HG02981 (cell line): Measurements from ENCODE around the gene ECSCR.

ENCODE experiments used
- ATAC-seq: cut with Tn5 transposase; IDR thresholded peaks from one replicate; pipeline ENCODE4 v1.9.1; 2021; ENCODE audit warnings: mild to moderate bottlenecking, moderate library complexity; ENCODE audit not compliant: unreplicated experiment

Gene ECSCR

DNA sequence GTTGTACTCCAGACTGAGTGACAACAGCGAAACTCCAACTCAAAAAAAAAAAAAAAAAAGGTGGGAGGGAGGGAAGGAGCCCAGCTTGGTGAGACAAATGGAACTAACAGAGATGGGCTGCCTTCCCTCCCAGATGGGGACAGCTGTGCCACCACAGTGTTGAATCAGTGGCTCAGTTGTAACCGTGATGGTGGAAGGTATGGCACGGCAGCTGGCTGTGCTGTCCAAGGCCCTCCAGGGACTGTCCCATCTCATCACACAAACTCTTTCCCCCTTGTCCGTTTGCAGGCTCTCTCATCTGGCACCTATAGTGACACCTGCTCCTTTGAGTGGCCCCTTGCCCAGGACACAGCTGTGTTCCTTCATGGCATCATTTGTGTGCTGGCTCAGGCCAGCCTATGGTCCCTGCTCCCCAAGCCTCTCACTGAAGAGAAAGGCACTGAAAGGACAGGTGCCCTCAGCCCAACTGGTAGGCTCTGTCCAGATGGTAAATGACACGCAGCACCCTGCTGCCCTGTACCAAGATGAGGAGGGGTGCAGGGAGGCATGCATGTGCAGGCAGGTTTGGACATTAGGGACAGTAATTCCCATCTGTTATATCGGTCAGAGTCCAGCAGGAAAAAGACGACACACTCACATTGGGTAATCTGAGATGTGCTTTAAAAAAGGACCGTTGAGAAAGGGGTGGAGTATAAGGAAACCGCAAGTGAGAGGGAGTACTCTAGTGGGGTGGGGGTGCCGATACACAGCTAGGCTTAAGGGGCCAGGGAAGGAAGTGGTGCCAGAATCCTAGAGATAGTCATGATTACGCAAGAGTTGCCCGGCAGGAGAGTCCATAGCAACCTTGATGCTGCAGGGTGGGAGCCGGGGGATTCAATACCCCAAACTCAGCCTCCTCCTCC is 12.6 kb upstream of the ECSCR start:
- ATAC-seq: no peak

DNA sequence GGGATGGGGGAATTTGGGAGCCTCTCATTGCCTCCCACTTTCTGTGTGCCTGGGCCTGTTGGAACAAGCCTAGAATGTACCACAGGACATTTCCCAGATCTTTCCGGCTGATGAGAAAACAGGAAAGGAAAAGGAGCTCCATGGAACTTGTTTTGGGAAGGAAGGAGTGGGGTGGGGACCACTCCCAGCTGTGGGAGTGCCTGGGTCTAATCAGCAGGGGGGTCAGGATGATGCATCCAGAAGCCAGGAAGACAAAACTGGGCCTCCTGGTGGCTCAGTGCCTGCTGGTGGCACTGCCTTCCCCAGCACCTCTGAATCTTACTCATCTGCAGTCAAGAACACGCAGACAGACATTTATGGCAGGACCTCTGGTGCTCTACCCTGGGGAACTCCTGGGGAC is 11.0 kb upstream of the ECSCR start:
- ATAC-seq: no peak

DNA sequence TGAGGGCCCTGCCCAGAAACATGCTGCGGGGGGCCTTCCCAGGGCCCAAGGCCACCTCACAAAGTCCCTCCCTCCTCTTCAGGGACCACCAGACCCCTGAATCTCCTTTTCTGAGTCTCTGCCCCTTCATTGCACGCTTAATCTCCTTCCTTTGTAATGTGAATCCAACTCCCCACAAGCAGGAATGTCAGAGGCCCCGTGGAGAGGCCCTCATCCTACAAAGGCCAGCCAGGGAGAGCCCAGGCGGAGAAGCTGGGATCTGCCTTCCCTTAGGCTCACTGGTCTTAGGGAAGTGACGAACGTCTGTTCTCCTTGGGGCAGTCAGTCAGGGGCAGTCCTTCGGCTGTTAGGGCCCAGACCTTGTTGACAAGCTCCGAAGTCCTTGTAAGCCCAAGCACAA is 10.6 kb upstream of the ECSCR start:
- no peak for ATAC-seq

DNA sequence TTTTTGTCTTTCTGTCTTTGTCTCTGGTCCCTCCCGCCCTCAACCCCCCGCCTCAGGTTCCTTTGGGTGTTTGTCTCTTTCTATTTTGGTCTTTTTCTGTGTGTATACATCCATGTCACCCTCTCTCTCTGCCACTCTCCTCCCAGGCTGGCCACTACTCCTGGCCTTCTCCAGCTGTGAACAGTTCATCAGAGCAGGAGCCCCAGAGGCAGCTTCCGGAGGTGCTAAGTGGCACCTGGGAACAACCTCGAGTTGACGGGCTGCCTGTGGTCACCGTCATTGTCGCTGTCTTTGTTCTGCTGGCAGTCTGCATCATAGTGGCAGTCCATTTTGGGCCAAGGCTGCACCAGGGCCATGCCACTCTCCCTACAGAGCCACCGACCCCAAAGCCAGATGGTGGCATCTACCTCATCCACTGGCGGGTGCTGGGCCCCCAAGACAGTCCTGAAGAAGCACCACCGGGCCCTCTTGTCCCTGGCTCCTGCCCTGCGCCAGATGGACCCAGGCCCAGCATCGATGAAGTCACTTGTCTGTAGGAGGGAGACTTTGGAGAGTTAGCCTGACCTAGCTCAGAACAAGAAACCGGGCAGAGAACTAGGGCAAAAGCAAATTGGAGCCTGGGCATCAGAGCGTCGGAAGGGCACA is 10.0 kb upstream of the ECSCR start:
- ATAC-seq: no peak

DNA sequence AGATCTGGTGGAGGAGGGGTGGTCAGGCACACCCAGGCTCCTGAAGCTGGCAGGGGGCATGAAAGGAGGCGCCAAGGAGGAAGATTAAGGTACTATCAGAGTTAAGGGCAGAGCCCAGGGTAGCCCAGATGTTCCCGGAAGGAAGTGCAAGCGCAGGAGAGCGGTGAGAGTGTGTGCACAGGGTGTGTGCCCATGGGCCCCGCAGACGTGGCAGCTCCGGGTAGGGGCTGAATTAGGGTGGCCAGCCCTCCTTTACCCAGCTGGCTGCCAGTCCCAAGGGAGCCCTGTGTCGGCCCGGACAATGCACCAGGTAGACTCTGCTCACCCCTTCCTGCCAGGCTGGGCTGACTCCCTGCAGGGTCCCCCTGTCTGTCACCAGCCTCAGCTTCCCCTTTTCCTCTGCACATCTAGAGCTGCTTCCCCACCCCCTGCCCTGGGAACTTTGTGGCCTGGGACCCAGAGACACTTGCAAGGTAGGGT is 8.3 kb upstream of the ECSCR start, which contains the start of gene SMIM33:
Gene SMIM33 (plus strand): TSS at position 184 of the 480 bp plus-strand sequence. CDS start 118 bp downstream, at position 302.
- ATAC-seq: no peak

DNA sequence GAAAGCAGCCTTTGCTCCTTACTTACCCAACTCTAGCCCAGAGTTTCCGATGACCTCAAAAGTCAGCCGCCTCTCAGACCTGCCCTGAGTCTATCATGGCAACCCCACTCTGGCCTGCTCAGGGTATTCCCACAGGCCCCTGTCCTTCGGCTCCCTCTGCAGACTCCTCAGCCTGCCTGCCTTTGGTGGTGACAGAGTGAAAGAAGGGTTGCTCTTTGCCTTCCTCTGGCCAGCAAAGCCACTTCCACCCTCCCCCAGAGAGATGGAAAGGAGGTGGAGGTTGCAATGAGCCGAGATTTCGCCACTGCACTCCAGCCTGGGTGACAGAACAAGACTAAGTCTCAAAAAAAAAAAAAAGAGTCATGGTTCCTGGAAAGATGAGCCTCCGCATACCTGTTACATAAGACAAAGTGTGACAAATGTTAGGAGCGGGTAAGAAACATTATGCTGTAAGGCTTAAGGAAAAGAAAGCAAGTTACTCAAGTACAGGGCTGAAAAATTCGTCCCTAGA is 5.9 kb upstream of the ECSCR start:
- no peak for ATAC-seq

DNA sequence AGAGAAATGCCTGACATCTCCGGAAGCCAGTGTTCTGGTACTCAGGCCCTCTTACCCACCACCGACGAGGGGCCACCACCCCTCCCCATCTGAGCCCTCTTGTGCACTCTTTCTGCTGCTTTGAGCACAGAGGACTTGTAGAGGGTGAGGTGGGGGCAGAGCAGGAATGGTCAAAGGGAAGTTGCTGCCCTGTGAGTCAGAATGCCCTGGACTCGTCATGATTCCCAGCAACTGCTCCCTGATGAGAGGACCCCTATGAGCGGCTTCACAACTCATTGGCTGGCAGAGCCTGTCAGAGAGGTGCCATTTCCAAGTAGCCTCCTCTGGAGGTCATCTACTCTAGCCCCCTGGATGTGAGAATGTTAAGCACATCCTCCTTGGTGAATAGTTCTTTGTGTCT is 845 bp downstream of the ECSCR start:
- no peak for ATAC-seq

DNA sequence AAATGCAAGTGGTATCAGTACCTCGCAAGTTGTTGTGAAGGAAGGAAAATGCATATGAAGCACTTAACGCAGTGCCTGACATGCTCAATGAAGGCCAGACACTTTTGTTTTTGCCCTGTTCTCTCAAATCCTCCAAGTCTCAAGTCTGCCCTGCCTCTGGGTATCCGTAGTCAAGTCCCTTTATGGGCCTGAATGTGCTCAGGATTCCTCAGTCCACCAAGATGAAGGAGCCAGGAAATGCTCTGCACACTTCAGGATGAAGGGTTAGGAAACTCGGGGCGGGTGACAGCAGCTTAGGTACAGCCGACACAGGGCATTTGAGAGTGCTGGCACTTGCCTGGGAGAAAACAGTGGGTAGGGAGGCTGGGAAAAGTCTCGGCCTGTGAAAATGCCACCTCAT is 1.4 kb downstream of the ECSCR start:
- no peak for ATAC-seq

DNA sequence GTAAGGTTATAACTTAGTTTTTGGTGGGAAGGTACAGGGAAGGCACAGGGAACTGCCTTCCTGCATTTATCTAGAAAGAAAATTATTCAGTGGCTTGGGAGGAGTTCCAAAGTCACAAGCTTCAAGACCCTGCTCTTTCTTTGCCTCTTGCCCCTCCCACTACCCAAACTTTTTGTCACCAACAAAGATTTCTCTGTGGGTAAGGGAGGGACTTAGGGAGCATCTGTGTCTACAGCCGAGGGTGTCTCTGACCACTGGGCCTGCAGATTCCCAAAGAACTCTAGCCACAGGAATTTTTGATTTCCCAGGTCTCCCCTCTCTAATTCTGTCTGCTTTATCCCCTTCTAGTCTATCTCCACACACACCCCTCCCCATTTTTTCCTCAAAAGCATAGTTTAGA is 2.1 kb downstream of the ECSCR start:
- no peak for ATAC-seq

DNA sequence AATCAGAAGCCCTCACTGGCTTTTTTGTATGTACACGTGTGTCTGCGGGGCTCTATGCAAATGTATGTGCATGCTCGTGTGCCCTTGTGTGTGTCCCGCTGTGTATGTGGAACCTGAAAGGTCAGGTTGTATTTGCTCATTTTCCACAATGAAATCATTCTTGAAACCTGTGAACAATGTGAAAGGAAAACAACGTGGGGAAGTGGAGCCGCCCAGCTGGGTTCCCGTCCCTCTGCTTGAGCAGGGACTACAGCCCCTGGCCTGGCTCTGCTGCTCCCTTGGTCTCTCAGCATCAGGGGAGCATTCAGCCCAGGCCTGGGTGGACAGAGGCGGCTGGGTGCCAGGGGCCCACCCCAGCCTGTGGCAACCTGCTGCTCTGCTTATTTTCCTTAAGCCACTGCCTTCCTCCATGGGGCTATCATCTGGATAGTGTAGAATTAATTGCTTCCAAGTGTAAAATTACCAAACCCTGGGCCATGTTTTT is 3.0 kb downstream of the ECSCR start:
- ATAC-seq: no peak

DNA sequence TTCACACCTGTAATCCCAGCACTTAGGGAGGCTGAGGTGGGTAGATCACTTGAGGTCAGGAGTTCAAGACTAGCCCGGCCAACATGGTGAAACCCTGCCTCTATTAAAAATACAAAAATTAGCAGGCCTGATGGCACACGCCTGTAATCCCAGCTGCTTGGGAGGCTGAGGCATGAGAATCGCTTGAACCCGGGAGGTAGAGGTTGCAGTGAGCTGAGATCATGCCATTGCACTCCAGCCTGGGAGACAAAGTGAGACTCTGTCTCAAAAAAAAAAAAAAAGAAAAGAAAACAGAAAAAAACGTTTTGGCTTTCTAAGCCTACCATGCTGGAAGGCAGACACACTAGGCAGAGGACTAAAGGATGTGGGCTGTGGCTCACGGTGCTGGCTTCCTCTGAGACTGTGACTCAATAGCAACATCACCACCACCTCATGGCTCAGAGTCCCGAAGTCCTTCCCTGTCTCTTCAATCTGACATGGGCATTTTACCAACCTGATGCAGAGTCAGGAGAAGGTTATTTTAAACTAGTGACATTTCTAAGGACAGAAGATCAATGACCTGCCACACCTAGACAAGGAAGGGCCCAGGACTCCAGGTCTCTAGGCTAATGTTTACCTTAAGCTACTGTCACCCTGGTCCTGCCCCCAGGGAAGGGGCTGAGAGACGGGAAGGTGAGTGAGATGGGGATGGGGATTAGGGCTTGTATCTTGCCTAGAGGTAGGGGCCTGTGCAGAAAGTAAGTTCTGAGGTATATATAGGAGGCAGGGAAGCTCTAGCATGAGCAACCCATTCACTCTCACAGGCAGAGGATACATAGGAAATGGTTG is 3.7 kb downstream of the ECSCR start:
- peak; percentile 68 for ATAC-seq

DNA sequence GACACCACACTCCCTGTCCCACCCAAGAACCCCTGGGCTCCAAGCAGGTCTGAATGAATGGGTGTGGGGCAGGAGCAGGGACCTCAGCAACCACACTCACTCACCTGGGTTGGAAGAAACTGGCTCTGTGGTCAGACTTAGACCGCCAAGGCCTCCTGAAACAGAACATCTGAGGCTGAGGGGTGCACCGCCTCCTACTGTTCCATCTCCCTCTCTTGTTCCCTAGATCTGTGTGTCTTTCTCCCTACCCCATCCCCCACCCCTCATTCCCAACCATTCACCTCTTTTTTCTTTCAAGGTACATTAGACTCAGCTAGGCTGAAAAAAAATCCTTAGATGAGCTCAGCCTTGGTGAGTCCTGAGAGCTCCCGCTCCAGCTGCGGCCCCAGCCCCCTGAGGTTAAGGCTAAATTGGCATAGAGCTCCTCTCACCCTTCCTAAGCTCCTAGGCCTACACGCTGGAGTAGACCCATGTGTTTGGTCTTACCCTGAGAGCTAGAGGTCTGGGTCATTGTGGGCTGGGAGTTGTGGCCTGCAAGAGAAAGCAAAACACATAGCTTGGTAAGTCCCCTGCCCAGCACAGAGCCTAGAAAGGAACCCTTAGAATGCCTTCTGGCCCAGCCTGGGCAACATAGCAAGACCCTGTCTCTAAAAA is 4.8 kb downstream of the ECSCR start:
- peak; percentile 36 for ATAC-seq

DNA sequence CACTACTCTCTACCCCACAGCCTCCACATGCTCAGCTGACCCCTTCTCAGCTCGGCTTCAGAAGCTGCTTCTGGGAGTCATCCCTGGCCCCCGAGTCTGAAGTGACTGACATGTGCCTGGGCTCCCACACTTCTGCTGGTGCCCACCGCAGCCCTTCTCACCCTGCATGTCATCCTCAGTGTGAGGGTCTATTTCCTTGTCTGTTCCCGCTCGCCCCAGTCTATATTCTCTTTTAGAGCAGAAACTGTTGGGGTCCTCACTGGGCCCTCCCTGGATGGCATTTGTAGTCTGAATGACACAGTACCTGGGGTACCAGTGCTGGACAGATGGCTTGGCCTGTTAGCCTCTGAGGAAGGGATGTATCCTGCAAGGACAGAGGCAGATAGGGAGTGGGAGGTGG is 5.3 kb downstream of the ECSCR start:
- ATAC-seq: no peak

DNA sequence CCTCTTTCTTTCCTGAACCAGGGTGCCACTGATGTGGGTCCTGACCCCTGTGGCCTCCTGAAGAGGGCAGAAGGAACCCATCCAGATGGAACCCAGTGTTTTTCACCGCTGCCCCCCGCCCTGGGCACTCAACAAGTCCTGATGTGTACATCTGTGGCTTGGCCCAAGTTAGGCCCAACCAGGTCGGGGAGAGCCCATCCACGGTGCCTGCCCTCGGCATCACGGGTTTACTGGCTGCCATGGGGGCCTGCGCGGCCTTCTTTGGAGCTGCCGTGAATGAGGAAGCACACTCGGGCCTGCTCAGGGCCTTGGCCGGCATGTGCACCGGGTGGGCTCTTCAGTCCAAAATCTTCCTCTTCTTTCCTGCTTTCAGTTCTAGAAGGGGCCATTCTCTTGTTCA is 5.8 kb downstream of the ECSCR start:
- no peak for ATAC-seq

DNA sequence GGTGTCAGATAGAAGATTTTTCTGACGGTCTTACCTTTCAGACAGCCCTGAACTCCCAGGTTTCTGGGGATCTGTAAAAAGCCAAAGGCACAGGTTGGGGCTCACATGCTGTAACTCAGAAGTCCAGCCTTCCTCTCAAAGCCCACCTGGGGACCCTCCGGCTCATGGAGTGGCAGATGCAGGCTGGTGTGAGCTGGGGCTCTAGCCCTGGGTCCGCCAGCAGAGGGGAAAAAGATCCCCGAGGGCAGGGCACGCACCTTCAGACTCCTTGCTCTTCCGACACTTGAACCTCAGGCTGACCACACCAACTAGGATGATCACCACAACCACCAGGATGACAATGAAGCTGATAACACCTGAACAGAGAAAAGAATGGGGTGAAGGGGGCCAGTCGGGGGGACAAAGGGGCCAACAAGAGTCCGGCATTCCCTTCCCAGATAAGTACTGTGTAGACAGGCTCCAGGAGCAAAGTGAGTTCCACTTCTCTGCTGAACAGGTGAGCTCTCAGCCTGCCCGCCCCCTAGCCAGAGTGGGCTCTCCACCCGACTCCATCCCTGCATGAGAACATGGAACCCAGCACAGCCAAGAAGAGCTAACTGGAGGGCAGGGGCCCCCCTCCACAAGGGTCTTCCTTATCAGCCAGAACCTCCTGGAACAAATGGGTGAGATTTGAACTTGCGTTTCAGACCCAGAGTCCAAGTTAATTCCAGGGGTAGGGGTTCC is 7.8 kb downstream of the ECSCR start:
- ATAC-seq: no peak

DNA sequence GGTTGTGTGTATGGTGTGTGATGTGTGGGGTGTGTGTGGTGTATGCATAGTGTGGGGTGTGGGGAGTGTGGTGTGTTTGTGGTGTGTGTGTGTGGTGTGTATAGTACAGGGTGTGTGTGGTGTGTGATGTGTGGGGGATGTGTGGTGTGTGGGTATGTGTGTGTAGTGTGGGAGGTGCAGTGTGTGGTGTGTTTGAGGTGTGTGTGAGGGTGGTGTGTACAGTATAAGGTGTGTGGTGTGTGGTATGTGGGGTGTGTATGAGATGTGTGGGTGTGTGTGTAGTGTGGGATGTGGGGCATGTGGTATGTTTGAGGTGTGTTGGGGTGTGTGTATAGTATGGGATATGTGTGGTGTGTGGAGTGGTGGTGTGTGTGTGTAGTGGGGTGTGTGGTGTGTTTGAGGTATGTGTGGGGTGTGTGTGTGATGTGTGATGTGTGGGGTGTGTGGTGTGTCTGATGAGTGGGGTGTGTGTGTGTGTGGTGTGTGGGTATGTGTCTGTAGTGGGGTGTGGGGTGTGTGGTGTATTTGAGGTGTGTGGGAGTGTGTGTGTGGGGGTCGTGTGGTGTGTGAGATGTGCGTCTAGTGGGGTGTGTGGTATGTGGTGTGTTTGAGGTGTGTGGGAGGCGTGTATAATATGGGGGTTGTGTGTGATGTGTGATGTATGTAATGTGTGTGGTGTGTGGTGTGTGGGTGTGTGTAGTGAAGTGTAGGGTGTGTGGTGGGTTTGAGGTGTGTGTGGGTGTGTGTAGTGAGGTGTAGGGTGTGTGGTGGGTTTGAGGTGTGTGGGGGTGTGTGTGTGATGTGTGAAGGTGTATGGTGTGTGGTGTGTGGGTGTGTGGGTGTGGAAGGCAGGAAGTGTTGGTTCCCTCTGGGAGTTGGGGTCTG is 8.6 kb downstream of the ECSCR start:
- no peak for ATAC-seq

DNA sequence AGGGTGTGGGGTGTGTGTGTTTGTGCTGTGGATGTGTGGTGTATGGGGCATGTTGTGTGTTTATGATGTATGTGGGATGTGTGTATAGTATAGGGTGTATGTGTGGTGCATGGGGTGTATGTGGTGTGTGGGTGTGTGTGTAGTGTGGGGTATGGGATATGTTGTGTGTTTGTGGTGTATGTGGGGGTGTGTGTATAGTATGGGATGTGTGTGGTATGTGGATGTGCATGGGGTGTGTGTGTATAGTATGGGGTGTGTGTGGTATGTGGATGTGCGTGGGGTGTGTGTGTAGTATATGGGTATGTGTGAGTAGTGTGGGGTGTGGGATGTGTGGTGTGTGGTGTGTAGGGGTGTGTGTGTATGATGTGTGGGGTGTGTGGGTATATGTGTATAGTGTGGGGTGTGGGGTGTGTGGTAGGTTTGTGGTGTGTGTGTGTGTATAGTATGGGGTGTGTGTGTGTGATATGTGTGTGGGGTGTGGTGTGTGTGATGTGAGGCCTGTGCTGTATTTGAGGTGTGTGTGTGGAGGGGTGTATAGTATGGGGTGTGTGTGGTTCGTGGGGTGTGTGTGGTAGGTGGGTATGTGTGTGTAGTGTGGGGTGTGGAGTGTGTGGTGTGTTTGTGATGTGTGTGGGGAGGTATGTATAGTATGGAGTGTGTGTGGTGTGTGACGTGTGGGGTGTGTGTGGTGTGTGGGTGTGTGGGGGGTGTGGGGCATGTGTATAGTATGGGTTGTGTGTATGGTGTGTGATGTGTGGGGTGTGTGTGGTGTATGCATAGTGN is 10.5 kb downstream of the ECSCR start:
- no peak for ATAC-seq

DNA sequence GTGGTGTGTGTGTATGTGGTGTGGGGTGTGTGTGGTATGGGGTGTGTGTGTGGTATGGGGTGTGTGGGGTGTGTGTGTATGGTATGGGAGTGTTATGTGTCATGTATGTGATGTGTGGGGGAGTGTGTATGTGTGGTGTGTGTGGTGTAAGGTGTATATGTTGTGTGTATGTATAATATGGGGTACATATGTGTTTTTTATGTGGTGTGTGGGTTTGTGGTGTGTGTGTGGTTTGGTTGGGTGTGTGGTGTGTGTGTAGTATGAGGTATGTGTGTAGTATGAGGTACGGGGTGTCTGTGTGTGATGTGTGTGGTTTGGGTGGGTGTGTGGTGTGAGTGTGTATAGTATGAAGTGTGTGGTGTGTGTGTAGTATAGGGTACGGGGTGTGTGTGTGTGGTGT is 11.4 kb downstream of the ECSCR start:
- no peak for ATAC-seq
